Measurements from ENCODE around the gene SYT12.
"Not testable (repeated sequence)": the region's sequence is repeated elsewhere in the genome, so short reads cannot be mapped to it uniquely, and the experiment has no call there.

Gene SYT12

GRCh38 chr11:66999555-66999954 is 23.4 kb upstream of the SYT12 start:
- no peak for DNase-seq

DNA sequence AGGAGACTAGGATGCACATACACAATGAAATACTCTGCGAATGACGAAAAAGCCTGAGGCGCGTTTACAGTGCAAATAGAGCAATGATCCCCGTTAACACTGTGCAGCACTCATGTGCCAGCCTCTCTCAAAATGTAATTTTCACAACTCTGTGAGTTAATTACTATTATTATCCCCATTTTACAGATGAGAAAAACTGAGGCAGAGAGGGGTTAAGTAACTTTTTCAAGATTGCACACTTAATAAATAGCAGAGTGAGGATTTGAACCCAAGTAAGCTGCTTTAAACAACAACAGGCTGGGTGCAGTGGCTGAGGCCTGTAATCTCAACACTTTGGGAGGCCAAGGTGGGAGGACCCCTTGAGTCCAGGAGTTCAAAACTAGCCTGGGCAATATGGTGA is 21.6 kb upstream of the SYT12 start:
- no peak for DNase-seq

GRCh38 chr11:67002297-67002913 is 20.5 kb upstream of the SYT12 start:
- no peak for DNase-seq

DNA sequence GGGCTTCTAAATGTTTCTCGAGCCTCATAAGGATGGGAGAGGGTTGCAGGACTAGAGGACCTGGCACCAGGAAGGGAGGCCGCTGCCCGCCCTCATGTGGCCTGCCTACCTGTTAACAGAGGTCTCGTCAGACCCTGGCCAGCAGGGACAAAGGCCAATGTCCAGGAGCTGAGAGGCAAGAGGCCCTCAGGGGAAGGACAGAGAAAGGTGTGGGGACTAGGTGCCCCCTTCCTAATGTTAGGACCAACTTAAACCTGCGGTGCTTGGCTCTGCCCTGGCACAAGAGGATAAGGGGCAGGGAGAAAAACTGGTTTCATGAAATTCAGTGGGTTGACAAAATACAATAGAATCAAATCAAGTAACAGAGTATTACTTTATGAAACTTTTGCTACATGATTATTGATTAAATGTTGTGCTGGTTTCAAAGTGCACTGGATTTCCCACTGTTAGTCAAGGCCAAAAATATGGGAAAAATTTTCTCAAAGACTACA is 20.0 kb upstream of the SYT12 start:
- DNase-seq: no peak

GRCh38 chr11:67005200-67005599 is 17.7 kb upstream of the SYT12 start:
- not testable (repeated sequence) for DNase-seq

DNA sequence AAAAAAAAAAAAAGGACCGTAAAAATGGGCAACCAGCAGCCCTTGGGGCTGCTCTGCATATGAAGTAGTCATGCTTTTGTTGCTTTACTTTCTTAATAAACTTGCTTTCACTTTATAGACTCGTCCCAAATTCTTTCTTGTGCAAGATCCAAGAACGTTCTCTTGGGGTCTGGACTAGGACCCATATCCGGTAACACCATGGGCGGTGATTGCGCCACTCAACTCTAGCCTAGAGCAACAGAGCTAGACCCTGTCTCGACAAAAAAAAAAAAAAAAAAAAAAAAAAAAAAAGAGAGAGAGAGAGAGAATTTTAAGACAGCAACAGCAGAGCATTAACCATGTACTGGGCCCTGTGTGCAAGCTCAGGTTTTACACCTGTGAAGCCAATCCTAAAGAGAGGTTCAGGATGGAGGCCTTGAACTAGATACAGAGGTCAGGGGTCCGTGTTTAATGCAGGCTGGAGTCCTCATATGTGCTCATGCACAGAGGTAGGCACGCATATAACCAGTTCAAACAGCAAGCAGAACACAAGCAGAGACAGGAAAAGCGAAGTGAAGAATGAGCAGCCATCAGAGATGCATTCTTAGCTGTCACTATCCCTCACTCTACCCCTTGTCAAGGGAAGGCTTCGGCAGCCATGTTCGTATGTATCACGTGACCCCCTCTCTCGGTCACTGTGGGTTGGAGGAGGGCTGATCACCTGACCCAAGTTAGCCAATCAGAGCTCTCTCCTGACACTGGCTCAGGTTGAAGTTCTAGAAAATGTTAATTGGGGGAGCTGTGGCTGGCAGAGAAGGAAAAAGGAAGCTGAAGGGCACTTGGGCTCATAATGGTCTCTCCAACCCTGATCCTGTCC is 16.7 kb upstream of the SYT12 start:
- DNase-seq: no peak

DNA sequence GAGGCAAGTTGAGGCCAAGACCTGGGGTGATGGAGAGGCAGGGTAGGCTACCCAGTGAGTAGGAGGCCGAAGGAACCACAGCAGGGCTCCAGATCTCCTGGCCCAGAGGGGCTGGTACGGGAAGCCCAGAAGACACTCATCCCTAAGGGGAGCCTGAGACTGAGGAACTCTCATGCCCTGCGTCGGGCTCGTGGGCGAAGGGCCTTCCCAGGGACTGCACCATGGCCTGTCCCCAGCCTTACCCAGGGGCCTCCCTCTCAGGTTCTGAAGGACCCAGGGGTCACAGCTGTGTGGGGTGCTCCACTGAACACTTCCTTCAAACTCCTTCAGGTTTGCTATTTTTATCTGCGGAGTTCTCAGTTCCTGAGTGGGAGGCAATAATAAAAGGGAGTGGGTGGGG is 15.8 kb upstream of the SYT12 start:
- DNase-seq: no peak

- no peak for DNase-seq
Measured at GRCh38 chr11:67010296-67010905, 12.5 kb upstream of the SYT12 start.

- DNase-seq: no peak
Measured at GRCh38 chr11:67013511-67014045, 9.4 kb upstream of the SYT12 start.

DNA sequence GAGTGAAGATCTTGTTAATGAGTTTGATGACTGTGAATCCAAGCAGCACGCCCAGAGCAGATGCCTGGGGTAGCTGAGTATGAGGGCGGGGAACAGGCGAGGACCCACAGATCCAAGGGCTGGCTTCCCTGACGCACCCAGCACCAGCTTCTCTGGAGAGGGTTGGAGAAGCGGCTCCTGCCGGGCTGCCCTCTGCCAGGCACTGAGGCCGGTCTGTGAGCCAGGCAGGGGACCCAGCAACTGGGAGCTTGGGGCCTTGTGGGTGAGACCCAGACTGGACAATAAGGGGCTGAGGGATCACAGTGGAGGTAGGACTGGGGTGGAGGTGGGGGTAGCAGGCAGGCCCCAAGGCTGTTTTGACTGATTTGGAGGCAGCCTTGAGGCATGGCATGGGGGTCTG is 8.6 kb upstream of the SYT12 start:
- DNase-seq: no peak

DNA sequence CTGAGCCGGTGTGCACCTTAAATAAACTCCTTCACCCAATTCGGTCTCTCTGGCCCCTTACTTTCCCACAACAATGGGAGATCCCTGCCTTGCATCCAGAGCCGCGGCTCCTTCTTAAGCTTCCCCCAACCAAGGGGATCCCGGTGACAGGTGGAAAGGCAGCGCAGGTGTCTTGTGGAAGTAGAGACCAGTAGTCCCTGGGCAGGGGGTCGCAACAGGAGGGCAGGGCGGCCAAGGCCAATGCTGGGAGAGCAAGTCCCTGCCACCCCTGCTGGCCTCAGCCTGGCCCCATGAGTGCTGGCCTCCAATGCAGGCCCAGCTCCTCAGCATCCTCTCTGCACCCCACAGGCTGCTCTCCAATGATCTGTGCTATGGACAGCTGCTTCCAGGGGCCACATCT is 7.9 kb upstream of the SYT12 start:
- DNase-seq: no peak

DNA sequence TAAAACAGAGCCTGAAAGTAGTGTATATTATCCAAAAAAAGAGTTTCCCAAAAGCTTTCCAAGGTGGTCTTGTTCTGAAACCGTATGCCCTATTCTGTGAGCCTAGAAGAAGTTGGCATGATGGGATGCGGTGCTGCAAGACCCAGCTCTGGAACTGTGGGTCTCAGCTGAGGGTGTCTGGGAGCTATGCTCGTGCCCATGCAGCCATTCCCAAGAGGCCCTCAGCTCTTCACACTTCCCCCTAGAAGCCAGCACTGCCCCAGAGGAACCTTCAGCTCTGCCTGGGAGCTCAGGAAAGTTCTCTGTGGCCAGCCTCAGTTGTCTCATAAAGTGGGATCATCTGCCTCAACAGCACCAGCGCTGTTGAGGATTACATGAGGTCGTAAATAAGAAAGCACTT is 6.4 kb upstream of the SYT12 start:
- DNase-seq: no peak

DNA sequence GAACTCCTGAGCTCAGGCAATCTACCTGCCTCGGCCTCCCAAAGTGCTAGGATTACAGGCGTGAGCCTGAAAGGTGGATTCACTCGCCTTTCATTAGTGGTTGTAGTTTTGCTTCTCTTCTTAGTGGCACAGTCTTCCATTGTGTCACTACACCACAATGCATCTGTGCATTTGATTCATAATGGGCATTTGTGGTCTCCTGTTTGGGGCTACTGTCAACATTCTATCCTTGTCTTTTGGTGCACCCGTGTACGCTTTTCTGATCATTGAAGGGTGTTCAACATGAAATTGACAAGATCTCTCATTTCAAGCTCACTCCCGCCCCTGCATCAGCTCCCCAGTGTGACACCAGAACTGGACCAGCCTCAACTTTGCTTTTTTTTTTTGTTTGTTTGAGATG is 2.0 kb upstream of the SYT12 start:
- no peak for DNase-seq

- no peak for DNase-seq
Measured at GRCh38 chr11:67022341-67022933, 497 bp upstream of the SYT12 start.

DNA sequence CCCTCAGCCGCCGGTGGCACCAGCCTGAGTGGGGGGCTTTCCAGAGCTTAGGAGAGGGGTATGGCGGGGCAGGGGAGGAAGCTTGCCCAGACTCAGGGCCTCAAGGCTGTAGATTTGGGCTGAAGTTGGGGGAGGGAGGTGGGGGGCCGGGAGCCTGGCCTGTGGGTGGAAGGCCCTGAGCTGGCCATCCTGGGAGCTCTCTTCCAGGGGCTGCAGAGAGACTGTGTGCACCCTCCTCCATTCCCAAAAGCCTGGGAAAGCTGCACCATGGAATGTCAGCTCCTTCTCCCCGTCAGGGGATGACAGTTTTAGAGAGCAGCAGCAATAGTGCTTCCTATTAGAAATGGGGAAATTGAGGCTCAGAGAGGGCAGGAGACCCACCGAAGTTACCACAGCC is 1.0 kb downstream of the SYT12 start:
- no peak for DNase-seq

GRCh38 chr11:67024410-67024809 is 1.5 kb downstream of the SYT12 start:
- DNase-seq: peak; percentile 17 to 64

GRCh38 chr11:67024966-67025365 is 2.0 kb downstream of the SYT12 start:
- no peak for DNase-seq

DNA sequence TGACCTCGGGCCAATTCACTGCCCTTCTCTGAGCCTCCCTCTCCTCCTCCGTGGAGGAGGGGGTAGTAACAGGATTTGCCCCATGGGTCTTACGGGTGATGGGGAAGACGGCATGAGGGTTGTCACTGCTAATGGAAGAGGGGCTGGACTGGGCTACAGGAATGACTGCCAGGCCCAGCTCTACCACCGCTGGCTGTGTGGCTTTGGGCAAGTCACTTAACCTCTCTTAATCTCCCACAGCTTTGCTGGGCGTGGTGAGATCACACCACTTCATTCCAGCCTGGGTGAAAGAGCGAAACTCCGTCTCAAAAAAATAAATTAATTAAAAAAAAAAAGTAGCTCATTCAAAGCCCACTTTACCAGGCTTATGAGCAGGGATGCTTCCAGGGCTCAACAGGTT is 2.8 kb downstream of the SYT12 start:
- DNase-seq: no peak

GRCh38 chr11:67026941-67027340 is 4.0 kb downstream of the SYT12 start:
- no peak for DNase-seq

DNA sequence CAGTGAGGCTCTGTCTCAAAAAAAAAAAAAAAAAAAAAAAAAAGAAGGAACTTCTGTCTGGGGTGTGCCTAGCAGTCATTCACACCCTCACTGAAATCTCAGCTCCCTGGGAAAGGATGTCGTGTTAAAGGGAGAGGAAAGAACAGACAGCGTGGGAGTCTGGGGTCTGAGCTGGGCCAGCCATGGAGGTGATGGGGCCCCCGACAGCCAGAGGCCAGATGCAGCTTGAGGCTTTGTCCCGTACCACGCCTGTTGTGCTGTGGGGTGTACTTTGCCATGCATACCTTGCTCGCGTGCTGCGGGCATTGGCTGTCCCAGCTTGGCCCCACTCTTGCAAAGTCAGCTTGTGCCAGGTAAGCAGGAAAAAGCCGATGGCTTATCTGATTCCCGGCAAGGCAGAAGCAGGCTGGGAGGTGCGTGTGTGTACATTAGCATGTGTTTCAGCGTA is 4.6 kb downstream of the SYT12 start:
- DNase-seq: no peak

DNA sequence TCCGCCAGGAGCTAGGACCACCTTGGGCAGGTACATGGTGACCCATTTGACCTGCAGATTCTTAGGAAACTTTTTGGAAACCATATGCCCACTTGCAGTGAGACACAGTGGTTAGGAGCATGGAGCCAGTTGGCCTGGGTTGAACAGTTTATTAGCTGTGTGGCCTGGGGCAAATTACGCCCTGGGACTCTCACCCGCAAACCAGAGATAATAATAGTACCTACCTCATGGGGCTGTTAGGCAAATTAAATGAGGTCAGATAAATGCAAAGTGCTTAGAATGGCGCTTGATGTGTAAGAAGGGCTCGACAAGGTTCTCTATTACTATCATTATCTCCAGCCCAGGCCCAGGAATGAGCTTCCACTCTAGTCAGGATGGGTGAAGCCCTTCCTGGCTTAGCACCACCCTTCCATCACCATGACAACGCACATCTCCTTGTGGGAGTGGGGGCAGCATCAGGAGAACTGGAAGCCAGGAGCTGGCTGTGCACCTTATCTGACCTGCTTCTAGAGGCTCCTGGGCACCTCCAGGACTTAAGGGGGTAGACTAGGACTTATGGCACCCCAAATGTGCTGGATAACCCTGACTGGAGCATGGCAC is 5.1 kb downstream of the SYT12 start:
- DNase-seq: no peak

DNA sequence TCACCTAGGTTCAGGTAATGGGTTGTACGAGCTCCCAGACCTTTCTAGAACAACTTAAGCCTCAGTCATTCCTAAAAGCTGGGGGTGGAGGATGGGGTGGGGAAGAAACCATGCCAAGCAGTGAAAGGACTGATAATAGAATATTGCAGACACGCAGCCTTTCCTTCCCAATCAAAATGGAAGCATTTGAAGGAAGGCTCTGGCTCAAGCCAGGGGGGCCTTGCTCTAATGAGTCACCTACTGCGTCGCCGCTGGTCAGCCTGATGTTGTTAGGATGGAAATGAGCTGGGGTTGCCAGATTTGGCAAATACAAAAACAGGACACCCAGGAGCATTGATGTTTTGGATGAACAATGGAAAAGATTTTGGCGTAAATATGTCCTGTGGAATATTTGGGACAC is 6.2 kb downstream of the SYT12 start:
- no peak for DNase-seq

DNA sequence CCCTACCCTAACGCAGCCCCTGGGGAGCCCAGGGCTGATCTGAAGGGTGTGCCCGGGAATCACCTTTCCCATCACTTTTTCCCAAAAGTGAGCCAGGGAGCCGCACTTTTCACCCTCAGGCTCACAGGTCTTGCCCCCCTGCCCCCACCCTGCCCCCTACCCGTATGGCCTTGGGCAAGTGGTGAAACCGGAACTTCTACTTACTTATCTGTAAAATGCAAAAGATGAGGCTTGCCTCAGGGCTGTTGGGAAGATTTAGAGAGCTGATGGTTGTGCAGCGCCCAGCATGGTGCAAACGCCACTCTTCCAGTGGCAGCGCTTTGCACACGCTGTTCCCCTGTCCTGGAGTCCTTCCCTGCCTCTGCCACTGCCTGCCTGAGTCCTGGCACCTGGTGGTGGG is 8.0 kb downstream of the SYT12 start:
- DNase-seq: no peak
